ENCODE results near the gene ATAD2B.

Gene ATAD2B

DNA sequence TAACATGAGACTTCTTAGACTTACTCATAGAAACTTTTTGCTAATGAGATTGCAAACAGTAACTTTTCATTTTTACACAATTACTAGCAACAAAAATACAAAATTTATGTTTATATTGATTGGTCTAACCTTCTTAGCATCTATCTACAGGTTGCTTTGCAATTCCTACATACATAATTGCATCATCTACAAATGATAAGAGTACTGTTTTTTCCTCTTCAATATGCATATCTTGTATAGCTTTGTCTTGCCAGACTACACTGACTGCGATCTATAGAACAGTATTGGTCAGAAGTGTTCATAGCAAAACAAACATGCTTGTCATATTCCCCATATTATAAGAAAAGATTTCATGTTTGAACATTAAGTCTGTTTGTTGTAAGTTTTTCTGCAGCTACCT lies 87.9 kb downstream of the ATAD2B start:
- in situ Hi-C loops (cut with MboI; ENCODE audit: low sequenced_read_pairs): no loop called here

DNA sequence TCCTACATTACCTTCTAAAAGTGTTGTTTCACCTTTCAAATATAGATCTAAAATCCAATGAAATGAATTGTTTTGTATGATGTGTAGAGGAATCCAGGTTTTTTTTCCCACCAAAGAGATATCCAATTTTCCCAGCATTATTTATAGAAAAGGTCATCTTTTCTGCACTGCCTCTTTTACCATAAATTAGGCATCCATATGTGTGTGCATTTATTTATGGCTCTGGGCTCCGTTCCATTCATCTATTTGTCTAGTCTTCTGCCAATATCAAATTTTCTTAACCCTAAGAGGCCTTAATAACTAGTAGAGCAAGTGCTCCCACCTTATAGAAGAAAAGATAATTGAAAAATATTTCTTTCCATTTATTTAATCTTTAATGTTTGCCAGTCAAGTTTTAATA lies 88.3 kb downstream of the ATAD2B start:
- in situ Hi-C loops (cut with MboI; ENCODE audit: low sequenced_read_pairs): no loop called here

DNA sequence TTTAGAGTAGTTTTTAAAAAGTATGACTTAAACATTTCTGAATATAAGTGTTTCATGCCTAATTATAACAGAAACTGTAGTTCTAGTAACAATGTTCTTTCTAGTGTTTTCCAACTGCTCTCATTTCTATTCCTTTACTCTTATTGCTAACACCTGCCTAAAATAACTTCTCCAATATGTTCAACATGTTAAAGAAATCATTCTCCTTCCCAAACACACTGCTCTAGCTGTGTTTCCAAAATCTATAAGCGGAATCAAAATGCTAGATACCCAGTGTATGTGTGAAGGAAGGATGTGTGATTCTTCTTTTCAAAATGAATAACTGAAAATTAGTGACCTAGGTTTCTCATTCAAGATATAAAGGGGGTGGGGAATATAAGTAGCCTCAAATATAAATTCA lies 89.1 kb downstream of the ATAD2B start:
- in situ Hi-C loops (cut with MboI; ENCODE audit: low sequenced_read_pairs): no loop called here

GRCh38 chr2:23836971-23837565 lies 89.9 kb downstream of the ATAD2B start:
- in situ Hi-C loops (cut with MboI; ENCODE audit: low sequenced_read_pairs): no loop called here

DNA sequence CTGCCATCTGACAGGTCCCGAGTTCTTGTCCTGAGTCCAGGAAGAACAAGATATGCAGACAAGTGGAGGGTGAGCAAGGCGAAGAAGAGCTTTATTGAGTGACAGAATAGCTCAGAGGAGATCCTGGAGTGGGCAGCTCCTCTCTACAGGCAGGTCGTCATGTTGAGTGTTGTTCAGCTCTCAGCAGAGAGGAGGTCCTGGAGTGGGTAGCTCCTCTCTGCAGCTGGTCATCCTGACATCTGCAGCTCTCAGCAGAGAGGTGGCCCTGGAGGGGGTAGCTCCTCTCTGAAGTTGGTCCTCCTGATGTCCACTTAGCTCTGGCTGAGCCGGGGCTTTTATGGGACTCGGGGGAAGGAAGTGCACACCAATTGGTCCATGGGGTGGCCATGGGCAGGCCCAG lies 90.4 kb downstream of the ATAD2B start:
- in situ Hi-C loops (cut with MboI; ENCODE audit: low sequenced_read_pairs): no loop called here

- in situ Hi-C loops (cut with MboI; ENCODE audit: low sequenced_read_pairs): no loop called here
These were observed 90.9 kb downstream of the ATAD2B start for GRCh38 chr2:23835988-23836387.

GRCh38 chr2:23835423-23835822 lies 91.5 kb downstream of the ATAD2B start:
- in situ Hi-C loops (cut with MboI; ENCODE audit: low sequenced_read_pairs): no loop called here

DNA sequence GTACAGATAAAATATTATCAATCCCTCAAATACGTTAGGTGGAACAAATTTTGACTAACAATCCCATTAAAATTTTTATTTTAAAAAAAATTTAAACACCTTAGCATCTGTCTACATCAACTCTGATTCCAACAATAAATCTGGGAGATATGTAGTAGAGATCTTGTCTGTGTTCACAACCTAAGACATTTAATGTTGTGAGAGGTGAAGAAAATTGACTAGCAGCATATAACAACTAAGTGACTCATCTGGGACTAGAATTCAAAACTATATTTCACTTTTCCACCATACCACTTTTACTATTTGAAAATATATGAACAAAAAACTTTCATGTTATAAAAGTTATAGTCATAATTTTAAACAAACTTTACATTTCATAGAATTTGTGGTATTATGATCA lies 97.9 kb downstream of the ATAD2B start:
- in situ Hi-C loops (cut with MboI; ENCODE audit: low sequenced_read_pairs): no loop called here

GRCh38 chr2:23828256-23828980 lies 98.5 kb downstream of the ATAD2B start:
- in situ Hi-C loops (cut with MboI; ENCODE audit: low sequenced_read_pairs): no loop called here

DNA sequence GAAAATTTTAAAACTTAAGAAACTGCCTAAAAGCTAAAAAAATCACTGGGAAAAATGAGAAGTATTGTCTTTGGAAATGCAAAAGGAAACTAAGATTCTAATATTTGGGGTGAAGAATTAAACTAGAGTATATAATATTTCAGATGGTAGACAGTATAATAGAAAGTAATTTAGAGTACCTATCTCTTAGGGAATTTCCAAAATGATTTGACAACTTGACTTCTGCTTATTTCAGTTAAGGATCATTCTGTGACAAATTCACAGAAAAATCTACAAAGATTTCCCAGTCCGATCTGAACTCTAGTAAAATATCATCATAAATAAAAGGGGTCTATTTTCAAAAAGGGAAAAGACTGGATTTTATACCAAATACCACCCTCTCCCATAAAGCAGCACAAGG lies 99.6 kb downstream of the ATAD2B start:
- in situ Hi-C loops (cut with MboI; ENCODE audit: low sequenced_read_pairs): no loop called here

GRCh38 chr2:23826771-23827170 lies 100.2 kb downstream of the ATAD2B start:
- in situ Hi-C loops (cut with MboI; ENCODE audit: low sequenced_read_pairs): no loop called here

GRCh38 chr2:23826040-23826439 lies 100.9 kb downstream of the ATAD2B start:
- in situ Hi-C loops (cut with MboI; ENCODE audit: low sequenced_read_pairs): no loop called here

DNA sequence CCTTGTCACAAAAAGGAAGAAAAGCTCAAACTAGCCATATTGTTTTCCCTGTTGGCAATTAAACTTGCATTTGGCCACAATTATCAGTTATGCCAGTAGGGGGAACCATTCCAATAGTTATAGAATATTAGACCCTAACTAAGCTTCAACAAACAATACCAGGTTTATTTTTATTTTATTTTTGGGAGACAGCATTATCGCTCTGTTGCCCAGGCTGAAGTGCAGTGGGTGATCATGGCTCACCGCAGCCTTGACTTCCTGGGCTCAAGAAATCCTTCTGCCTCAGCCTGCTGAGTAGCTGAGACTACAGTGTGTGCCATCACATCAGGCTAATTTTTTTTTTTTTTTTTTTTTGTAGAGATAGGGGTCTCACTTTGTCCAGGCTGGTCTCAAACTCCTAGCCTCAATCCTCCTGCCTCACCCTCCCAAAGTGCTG lies 102.1 kb downstream of the ATAD2B start:
- in situ Hi-C loops (cut with MboI; ENCODE audit: low sequenced_read_pairs): no loop called here

- in situ Hi-C loops (cut with MboI; ENCODE audit: low sequenced_read_pairs): no loop called here
These were observed 103.1 kb downstream of the ATAD2B start for GRCh38 chr2:23823863-23824262.

GRCh38 chr2:23814963-23815362 lies 112.0 kb downstream of the ATAD2B start:
- in situ Hi-C loops (cut with MboI; ENCODE audit: low sequenced_read_pairs): no loop called here

- in situ Hi-C loops (cut with MboI; ENCODE audit: low sequenced_read_pairs): no loop called here
These were observed 113.5 kb downstream of the ATAD2B start for GRCh38 chr2:23813438-23813837.

- in situ Hi-C loops (cut with MboI; ENCODE audit: low sequenced_read_pairs): no loop called here
These were observed 117.8 kb downstream of the ATAD2B start for GRCh38 chr2:23809150-23809549.

- in situ Hi-C loops (cut with MboI; ENCODE audit: low sequenced_read_pairs): no loop called here
These were observed 120.2 kb downstream of the ATAD2B start for GRCh38 chr2:23806665-23807249.

GRCh38 chr2:23806201-23806600 lies 120.7 kb downstream of the ATAD2B start:
- in situ Hi-C loops (cut with MboI; ENCODE audit: low sequenced_read_pairs): no loop called here

GRCh38 chr2:23803965-23804542 lies 122.9 kb downstream of the ATAD2B start:
- in situ Hi-C loops (cut with MboI; ENCODE audit: low sequenced_read_pairs): no loop called here

- in situ Hi-C loops (cut with MboI; ENCODE audit: low sequenced_read_pairs): no loop called here
These were observed 123.5 kb downstream of the ATAD2B start for GRCh38 chr2:23803264-23803964.
